NCI-H2081 treated with DMSO at 0.1 percent for 48 hours (cell line): ENCODE measurements around the gene CRB3.
"Not testable (repeated sequence)": the region's sequence is repeated elsewhere in the genome, so short reads cannot be mapped to it uniquely, and the experiment has no call there.

Experiments
- DNase-seq: peaks from one replicate; lab custom pipeline; 2025; lab: John Stamatoyannopoulos, UW

The CRB3 gene

DNA sequence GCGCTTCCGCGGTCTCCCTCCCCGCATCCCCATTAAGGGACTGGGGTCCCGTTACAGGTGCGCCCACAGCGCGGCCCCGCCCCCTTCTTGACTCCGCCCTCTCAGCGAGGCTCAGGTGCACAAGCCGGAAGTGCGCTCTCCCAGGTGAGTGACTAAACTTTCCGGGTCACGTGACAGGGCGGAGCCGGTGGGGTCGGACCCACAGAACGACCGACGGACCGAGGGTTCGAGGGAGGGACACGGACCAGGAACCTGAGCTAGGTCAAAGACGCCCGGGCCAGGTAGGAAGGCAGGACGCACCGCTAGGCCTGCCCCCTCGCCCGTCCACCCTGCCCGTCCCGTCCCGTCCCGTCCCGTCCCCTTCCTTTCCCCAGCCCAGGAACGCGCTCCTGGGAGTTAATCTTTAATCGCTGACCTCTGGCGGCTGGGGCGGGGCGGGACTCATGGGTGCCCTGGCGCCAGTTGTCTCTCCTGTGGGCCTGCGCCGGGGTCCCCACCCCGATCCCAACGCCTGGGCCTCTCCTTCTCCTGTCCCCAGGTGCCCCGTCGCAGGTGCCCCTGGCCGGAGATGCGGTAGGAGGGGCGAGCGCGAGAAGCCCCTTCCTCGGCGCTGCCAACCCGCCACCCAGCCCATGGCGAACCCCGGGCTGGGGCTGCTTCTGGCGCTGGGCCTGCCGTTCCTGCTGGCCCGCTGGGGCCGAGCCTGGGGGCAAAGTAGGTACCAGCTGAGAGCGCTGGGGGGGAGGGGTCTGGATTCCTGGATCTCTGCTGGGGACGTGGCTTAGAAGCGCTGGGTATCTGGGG, at the start of gene CRB3:
TSS of gene CRB3 (plus strand) at position 202 of the 804 bp plus-strand sequence. CDS start at position 633, 431 bp downstream.
- DNase-seq, result no peak

- no peak for DNase-seq
These were observed 49.1 kb upstream of the CRB3 start for GRCh38 chr19:6414793-6415590.

DNA sequence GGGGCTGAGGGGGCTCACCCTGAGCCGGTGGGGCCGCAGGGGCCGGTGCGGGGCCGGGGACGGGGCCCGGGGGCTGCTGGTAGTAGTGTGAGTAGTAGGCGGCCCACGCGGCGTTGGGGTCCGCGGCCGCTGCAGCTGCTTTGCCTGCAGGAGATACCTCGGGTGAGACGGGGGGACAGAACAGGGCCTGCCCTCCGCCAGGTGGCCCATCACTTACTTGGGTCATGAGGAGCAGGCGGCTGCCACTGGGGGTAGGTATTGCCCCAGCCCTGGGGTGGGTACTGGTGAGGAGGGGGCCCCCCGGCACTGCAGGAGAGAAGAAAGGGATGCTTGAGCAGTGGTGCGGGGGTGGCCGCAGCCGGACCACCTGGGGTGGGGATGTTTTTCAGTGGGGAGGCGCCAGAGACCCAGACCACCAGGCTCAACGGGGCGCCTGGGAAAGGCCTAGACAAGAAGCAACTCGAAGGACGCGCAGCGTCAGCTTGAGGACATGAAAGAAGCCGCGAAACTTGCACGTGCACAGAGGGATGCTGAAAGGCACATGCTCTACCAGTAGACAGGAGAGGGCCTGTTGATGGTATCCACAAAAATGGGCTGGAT, 48.4 kb upstream of the CRB3 start:
- DNase-seq, result no peak

DNA sequence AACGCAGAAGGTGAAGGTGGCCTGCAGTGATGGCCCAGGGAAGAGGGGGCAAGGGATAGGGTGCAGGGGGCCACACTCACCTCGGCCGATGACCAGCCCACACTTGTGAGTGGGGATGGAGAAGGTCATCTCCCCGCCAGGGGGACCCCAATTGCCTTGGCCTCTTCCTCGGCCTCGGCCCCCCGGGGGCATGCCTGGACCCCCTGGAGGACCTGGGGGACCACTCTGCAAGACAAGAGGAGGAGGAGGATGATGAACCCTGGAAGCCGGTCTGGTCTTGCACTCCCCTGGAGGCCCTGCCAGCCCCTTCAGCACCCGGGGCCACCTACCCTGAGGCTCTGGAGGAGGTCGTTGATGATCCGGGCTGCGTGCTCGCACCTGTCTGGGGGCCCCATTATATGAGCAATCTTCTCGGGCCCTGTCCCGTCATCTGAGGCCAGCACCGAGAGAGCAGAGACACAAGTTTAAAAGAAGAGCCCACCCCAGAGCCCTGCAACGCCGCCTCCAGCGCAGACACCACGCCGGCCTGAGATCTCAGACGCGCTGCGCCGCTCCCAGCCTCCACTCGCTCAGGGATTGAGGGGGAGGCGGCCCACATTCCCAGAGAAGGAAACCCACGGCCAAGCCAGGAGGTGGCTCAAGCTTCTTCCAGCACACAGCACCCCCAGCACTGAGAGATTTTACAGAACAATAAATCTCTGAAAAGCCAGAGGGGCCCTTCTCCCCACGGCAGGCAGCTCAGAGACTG, 47.2 kb upstream of the CRB3 start:
- no peak for DNase-seq

GRCh38 chr19:6417713-6418561, 46.1 kb upstream of the CRB3 start:
- no peak for DNase-seq

- DNase-seq, result no peak
These were observed 45.5 kb upstream of the CRB3 start for GRCh38 chr19:6418562-6418932.

GRCh38 chr19:6421075-6422014, 42.7 kb upstream of the CRB3 start:
- no peak for DNase-seq

DNA sequence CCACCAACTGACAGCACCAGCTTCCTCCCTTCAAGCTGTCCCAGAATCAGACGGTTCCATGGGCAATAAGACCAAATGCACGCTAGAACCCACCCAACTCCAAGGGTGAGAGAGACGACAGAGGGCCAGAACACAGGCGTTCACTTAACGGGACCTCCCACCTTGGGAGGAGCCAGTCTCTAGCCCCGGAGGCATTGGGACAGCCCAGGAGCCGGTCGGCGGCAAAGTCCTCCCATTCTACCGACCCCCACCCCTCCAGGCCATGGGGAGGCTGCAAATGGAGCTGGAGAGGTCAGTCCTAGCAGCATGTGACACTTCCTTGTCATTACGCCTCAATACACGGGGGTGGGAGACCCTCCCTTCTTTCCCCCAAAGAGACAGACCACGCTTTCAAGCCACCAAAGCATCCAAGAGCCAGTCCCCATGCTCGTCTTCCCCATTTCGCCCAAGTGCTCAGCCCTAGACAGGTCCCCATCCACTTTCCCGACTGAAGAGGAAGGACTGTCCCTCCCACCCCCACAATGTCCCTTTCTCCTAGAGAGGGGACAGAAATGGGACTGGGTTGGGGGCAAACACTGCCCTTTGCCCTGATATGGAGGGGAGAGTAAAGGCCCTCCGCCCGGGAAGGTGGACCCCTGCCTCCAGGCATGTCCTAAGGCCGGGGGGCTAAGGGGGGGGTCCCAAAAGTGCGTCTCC, 40.4 kb upstream of the CRB3 start:
- no peak for DNase-seq

DNA sequence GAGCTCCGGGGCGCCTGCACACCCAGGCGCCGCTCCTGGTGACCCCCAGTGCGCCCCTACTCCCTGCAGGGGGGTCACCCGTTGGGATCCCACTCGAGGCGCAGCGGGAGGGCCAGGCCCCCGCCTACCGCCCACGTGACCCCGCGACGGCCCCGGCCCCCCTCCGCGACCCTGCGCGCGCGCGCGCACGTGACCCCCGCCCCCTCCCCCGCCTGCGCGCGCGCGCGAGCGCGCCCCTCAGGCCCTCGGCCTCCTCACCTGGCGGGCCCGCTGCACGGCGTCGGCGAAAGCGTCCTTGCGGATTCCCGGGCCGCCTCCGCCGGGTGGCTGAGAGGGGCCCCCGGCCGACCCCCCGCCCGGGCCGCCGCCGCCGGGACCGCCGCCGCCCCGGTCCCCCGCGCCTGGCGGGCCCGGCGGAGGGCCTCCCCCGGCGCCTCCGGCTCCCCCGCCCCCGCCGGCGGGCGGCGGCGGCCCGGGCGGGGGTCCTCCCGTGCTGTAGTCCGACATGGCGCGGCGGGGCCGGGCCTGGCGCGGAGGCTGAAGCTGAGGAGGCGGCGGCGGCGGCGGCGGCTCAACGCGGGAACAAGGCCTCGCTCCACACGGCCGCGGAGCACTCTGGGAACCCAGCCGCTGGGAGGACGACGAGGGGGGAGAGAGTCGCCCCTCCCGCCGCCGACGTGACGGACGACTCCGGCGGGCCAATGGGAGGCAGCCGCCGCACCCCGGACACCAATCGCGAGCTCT, 39.7 kb upstream of the CRB3 start, which contains the start of gene KHSRP:
TSS of gene KHSRP (minus strand) at position 617 of the 744 bp plus-strand sequence. CDS start at position 507, 110 bp downstream.
- DNase-seq, result no peak

GRCh38 chr19:6424939-6425731, 38.9 kb upstream of the CRB3 start:
- peak; percentile 100 for DNase-seq

DNA sequence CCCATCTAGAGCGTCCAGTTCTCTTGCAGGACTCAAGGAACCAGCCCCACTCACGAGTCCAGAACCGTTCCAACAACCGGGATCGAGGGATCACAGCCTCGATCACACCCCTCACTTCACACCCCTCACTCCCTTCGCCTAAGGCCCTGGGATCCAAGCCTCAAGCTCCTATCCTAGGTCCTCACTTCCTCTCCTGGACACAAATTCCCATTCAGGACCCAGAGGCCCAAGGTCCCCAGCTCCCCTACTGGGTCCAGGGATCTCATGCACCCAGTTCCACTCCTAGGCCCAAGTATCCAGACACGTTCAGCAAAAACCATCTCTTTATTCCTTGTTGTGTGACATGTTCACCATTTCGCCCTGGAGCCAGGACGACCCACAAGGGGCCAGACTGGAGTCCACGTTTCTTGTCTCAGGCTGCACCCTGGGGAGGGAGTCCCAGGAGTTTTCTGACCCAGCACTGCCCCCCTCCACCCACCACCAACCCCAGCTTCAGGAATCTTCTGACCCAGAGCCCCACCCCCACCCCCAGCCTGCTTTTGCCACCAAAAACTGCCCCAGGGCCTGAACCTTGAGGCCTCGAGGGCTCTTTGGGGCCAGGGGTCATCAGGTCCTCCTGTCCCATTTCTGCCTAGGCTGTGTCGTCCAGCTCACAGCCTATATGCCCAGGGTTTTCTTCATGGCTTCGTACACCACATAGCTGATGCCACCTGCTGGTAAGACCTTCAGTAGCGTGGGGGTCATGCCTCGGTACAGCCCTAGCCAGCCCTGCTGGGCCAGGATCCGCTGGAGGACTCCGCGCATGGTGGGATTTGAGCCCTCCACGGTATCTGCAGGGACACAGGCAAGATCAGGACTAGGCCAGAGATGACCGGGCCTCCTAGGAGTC, 38.1 kb upstream of the CRB3 start:
- no peak for DNase-seq

DNA sequence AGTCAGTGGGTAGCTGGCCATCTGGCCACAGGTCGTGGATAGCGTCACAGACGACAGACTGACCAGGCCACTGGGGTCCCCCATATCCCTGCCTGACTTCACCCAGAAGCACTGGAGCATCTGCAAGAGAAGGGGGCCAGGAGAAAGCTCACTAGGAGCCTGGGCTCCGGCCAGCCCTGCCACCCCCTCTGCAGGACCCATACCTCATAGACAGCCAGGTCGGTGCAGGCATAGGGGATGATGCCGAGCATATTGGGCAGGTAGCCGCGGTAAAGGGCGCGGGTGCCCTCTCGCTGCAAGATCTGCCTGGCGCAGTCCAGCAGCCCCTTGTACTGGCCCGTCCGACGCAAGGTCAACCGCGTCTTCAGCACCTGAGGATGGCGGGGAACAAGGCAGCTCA, 36.9 kb upstream of the CRB3 start:
- no peak for DNase-seq

DNA sequence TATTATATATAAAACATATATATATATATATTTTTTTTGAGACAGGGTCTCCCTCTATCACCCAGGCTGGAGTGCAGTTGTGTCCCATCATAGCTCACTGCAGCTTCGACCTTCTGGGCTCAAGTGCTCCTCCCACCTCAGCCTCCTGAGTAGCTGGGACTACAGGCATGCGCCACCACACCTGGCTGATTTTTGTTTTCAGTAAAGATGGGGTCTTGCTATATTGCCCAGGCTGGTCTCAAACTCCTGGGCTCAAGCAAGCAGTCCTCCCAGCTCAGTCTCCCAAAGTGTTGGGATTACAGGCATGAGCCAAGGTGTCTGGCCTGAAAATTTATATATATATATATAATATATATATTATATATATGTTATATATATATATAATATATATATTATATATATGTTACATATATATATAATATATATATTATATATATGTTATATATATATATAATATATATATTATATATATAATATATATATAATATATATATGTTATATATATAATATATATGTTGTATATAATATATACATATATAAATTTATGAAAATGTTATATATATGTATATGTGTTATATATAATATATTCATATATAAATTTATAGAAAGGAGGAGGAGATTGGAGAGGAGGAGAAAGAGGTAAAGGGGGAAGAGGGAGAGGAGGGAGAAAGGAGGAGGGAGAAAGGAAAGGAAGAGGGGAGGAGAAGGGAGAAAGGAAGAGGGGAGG, 35.2 kb upstream of the CRB3 start:
- DNase-seq, result not testable (repeated sequence)

DNA sequence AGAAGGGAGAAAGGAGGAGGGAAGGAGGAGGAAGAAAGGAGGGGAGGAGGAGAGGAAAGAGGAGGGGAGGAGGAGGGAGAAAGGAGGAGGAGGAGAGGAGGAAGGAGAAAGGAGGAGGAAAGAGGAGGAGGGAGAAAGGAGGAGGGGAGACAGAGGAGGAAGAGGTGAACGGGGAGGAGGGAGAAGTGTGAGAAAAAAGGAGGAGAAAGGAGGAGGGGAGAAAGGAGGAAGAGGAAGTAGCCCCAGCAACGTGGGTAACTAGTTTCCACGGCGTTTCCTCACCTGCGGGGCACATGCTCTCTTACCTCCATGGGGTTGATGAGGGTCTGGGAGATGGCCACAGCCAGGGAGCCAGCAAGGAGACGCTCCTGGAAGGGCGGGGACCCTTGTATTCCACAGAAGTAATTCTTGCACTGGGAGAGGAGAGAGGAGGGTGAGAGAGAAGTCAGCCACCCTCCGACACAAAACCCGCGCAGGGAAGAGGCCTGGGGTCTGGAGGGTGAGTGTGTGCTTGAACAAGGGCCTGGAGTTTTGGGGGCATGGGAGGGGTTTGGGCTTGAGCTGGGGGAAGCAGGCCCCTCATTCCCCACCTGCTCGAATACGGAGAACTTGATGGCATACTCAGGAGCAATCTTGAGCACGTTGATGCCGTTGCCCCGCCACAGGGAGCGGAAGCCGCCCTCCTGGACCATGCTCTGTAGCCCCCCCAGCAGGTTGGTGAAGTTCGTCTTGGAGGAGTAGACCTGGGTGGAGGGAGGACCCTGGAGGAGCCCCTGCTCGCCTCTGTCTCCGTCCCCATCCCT, 34.5 kb upstream of the CRB3 start:
- no peak for DNase-seq

GRCh38 chr19:6431891-6432290, 32.2 kb upstream of the CRB3 start:
- no peak for DNase-seq
